HFF-Myc (cell line): ENCODE data around the gene PPFIA1.

Source experiments
- DNase-seq: peaks from one replicate; pipeline ENCODE4 v3.0.0-alpha.2; 2011; ENCODE audit warnings: low read depth; ENCODE audit errors: extremely low read depth
- H3K4me3 ChIP-seq: replicated peaks from 2 replicates; pipeline ENCODE4 v1.5.1; 2011; ENCODE audit warnings: low read depth, mild to moderate bottlenecking, control low read depth, low read length
- CTCF ChIP-seq: IDR thresholded peaks from 2 replicates; pipeline ENCODE4 v1.5.1; 2012; ENCODE audit warnings: mild to moderate bottlenecking, low read depth, low read length, control low read depth; ENCODE audit errors: missing control alignments

Gene PPFIA1

DNA sequence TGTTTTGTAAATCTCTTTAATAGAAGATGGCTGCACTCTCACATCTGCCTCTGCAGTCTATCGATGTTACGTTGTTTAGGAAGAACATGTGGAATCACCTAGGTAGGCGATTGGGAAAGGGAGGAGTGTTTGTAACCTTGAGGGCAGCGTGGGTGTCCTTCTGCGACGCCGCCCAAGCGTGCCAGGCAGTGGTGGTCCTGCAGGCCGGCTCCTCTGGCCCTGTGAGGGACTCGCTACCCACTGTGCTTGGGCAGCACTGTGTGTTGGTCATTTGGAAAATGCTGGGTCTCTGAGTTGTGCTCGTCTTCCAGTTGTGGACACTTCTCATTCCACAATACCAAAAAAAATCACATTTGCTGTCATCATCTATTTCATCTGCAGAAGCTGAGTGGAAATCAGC, 156.9 kb downstream of the PPFIA1 start:
- no peak overlapping the region for H3K4me3 ChIP-seq
- TF ChIP-seq CTCF, result no peak
- no peak for DNase-seq

- no peak overlapping the region for H3K4me3 ChIP-seq
- no peak for DNase-seq
- no peak for TF ChIP-seq CTCF
Measured at GRCh38 chr11:70428701-70429427, 158.4 kb downstream of the PPFIA1 start.

DNA sequence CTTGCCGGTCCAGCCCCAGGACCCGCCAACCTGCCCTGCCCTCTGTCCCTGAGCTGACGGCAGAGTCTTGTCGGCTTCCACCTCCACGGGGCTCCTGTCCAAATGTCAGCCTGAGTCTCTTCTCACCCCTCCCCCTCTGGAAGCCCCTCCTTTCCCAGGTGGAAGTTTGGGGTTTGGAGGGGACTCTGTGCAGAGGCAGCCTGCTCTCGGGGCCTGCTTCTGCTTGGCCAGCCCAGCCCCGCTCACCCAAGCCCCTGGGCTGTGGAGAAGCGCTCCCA, 158.9 kb downstream of the PPFIA1 start:
- no peak for DNase-seq
- H3K4me3 ChIP-seq, result no peak overlapping the region
- TF ChIP-seq CTCF, result no peak

DNA sequence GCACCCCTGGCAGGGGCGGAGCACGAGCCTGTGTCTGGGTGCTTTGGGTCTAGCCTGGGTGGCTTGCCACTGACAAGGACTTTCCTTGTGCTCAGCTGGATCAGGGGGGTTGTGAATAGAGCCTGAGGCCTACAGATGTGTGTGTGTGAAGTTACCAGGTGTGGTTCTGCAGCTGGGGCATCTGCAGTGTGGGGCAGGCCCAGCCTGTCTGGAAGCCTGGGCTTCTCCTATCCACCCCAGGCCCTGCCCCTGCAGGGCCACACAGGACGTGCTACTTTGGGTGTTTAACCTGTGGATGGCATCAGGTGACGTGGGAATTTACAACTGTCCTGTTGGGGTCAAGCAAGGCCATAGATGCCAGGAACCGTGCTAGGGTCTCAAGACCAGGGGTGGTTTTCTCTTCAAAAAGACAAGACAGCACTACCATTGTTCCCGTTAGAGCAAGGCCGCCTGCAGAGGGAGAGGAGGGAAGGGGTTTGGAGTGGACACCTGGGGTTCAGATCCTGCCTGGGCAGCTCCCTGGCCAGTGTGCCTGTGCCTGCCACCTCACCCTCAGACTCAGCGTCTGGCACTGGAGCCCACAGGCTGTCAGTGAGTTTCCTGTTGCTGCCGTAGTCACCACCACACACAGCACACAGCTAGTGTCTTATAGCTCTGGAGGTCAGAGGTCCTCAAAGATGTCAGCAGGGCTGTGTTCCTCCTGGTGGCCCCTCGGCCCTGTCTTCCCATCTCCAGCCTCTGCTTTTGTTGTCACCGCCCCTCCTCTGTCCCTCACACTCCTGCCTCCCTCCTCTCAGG, 159.4 kb downstream of the PPFIA1 start:
- H3K4me3 ChIP-seq, result no peak overlapping the region
- no peak for TF ChIP-seq CTCF

GRCh38 chr11:70430671-70431574, 160.4 kb downstream of the PPFIA1 start:
- H3K4me3 ChIP-seq, result no peak overlapping the region
- DNase-seq, result no peak
- TF ChIP-seq CTCF, result no peak

More for the DNA sequence above, 159.4 kb downstream of the PPFIA1 start:
- no peak for DNase-seq

GRCh38 chr11:70431611-70432010, 161.1 kb downstream of the PPFIA1 start:
- no peak for DNase-seq
- no peak for TF ChIP-seq CTCF
- H3K4me3 ChIP-seq, result no peak overlapping the region
